Upper lobe of left lung (tissue), 6 donors: ENCODE data around the gene SLC9A7. TPM values are rescaled to one million over a fixed set of nuclear protein-coding genes. Genes with fewer than 3 reads are reported as not detected.
"Not testable (repeated sequence)": the region's sequence is repeated elsewhere in the genome, so short reads cannot be mapped to it uniquely, and the experiment has no call there.

ENCODE experiments used
- ATAC-seq, 2 donors: fragments of 200-7000 bp; cut with Tn5 transposase; one replicate each; pipeline ENCODE4 v1.9.1; 2022; ENCODE audit warnings: mild to moderate bottlenecking in 2 of 2, moderate library complexity in 2 of 2; ENCODE audit not compliant: low FRiP score in 2 of 2
- DNase-seq, 2 donors: peaks; one replicate each; pipeline ENCODE4 v3.0.0-alpha.2; 2019 to 2020
- H3K27ac ChIP-seq, 4 donors: fragments of 200-600 bp; sonication (generic); one replicate each; pipeline ENCODE4 v1.5.1; 2016 to 2019
- H3K27me3 ChIP-seq, 4 donors: fragments of 200-600 bp; sonication (generic); one replicate each; pipeline ENCODE4 v1.5.1; 2017 to 2019
- H3K36me3 ChIP-seq, 4 donors: fragments of 200-600 bp; sonication (generic); one replicate each; pipeline ENCODE4 v1.5.1; 2016 to 2019
- H3K4me1 ChIP-seq, 4 donors: fragments of 200-600 bp; sonication (generic); one replicate each; pipeline ENCODE4 v1.5.1; 2018 to 2019
- H3K4me3 ChIP-seq, 4 donors: fragments of 200-600 bp; sonication (generic); one replicate each; pipeline ENCODE4 v1.5.1; 2017 to 2019; ENCODE audit warnings: mild to moderate bottlenecking in 2 of 4, moderate library complexity in 1 of 4
- H3K9me3 ChIP-seq, 4 donors: fragments of 200-600 bp; sonication (generic); one replicate each; pipeline ENCODE4 v1.5.1; 2018 to 2019
- EP300 ChIP-seq, 4 donors: sonication (generic); formaldehyde crosslinking; IDR thresholded peaks; one replicate each; pipeline ENCODE4 v1.5.1; 2017; ENCODE audit warnings: antibody characterized with exemption in 4 of 4, control low read depth in 2 of 4
- POLR2A ChIP-seq, 4 donors: fragments of 450-650 bp; IDR thresholded peaks; one replicate each; pipeline ENCODE4 v1.5.1; 2016 to 2017; ENCODE audit warnings: antibody characterized with exemption in 4 of 4, mild to moderate bottlenecking in 2 of 4
- POLR2AphosphoS5 ChIP-seq, 2 donors: sonication (generic); formaldehyde crosslinking; IDR thresholded peaks; one replicate each; pipeline ENCODE4 v1.5.1; 2017; ENCODE audit warnings: antibody characterized with exemption in 2 of 2
- WGBS, 2 donors: methylation state at CpG; one replicate each; pipeline ENCODE4 v1.1.5; 2017 to 2018; 5-methylcytosine and 5-hydroxymethylcytosine counted together
- total RNA-seq, 6 donors: library from RNA; depleted of rRNA in 4 of 6; stranded (reverse); fragments of >200 nt in 4 of 6; gene quantifications; one replicate each; pipeline versions ENCODE4 v1.1.0 to v1.2.1, GENCODE V29; 2016 to 2021
- TF ChIP-seq, protein P1 (sequence below), 6 experiments: fragments of 450-650 bp in 4 of 6; fragments of 200-600 bp in 2 of 6; sonication (generic) in 2 of 6; IDR thresholded peaks; one replicate each; pipeline ENCODE4 v1.5.1; 2016 to 2019; ENCODE audit warnings: antibody characterized with exemption in 6 of 6
- donor health status: DM: no; HTN: no; CAD: no; lungs with moderate emphysema.
- donor health status: DM: no; HTN: yes; CAD: no; lungs with severe emphysema.

The SLC9A7 gene
- total RNA-seq, 6 donors from 2014 or later, result 4.6 to 9.0 (median 6.4) TPM

DNA sequence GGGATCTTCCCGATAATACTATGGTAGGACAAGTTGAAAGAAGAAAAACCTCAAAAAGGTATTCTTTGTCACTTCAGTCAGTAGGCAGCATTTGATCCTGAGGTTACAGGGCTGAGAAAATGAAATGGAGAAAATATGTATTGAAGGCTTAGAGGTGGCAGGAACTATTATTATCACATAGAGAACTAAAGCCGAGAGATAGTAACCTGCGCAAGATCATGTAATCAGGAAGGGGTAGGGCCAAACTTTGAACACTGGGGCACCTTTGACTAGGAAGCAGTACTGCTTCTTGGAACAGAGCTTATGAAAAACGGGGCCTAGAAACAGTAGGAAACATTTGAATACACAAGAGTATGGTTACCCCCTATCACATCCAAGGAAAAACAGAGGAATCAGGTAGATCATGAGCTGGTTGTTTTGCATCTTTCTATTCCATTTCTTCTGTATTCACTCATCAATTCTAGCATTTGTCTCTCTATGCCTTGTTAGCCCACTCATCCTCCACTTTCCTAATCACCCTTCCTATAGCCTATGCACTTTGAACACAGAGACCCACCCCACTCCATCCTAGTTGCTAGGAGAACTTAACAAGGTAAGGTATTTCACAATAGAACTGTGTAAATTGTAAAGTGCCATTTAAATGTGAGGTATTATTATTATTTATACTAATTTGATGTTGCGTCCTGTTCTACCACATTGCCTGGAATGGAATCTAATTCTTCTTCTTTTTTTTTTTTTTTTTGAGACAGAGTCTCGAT is 34.6 kb upstream of the SLC9A7 start:
- Histone ChIP-seq H3K27ac (peak overlapping the region in 1 of 4 donors; percentile 48), H3K36me3 (no peaks in the 10 kb centered on the region), H3K4me3 (no peak overlapping the region), H3K27me3 (no peaks in the 10 kb centered on the region), H3K4me1 (peaks cover 0 to 10% (median 3%) of the 10 kb centered on the region in 4 donors), H3K9me3 (no peaks in the 10 kb centered on the region)
- TF ChIP-seq EP300 (IDR thresholded peaks at IDR 0.05), result no peak
- TF ChIP-seq, protein P1, sequence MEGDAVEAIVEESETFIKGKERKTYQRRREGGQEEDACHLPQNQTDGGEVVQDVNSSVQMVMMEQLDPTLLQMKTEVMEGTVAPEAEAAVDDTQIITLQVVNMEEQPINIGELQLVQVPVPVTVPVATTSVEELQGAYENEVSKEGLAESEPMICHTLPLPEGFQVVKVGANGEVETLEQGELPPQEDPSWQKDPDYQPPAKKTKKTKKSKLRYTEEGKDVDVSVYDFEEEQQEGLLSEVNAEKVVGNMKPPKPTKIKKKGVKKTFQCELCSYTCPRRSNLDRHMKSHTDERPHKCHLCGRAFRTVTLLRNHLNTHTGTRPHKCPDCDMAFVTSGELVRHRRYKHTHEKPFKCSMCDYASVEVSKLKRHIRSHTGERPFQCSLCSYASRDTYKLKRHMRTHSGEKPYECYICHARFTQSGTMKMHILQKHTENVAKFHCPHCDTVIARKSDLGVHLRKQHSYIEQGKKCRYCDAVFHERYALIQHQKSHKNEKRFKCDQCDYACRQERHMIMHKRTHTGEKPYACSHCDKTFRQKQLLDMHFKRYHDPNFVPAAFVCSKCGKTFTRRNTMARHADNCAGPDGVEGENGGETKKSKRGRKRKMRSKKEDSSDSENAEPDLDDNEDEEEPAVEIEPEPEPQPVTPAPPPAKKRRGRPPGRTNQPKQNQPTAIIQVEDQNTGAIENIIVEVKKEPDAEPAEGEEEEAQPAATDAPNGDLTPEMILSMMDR (IDR thresholded peaks at IDR 0.05), result no peak
- TF ChIP-seq POLR2A (IDR thresholded peaks at IDR 0.05), result no peak
- TF ChIP-seq POLR2AphosphoS5 (IDR thresholded peaks at IDR 0.05), result no peak
- ATAC-seq (no peak), DNase-seq (no peak)
- 58 to 61% methylated on average over 6 of the region's 6 CpGs for WGBS, 2 donors

DNA sequence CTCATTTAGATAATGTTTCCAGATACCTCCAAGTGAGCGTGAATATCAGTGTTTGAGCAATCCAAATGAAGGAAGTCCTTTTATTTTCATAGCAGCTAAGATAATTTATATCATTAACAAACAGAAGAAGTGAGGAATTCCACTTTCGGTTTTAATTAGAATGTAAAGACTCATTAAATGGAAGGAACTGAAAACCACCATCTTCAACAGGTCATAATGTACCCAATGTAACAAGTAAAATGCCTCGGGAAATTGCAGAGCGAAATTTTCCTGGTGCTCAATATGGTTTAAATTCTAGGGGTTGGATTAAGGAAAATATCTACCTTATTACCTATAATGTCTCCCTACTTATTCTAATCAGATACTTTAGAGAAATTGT is 33.9 kb upstream of the SLC9A7 start:
- TF ChIP-seq POLR2A (IDR thresholded peaks at IDR 0.05), result no peak
- TF ChIP-seq POLR2AphosphoS5 (IDR thresholded peaks at IDR 0.05), result no peak
- TF ChIP-seq, protein P1 (IDR thresholded peaks at IDR 0.05), result no peak
- TF ChIP-seq EP300 (IDR thresholded peaks at IDR 0.05), result no peak
- H3K27ac ChIP-seq, result peak overlapping the region in 1 of 4 donors; percentile 48
- peaks cover 0 to 10% (median 3%) of the 10 kb centered on the region in 4 donors for H3K4me1 ChIP-seq
- H3K4me3 ChIP-seq, result no peak overlapping the region
- no peaks in the 10 kb centered on the region for H3K36me3 ChIP-seq
- WGBS, 2 donors, result 51% methylated on average over 4 of the region's 4 CpGs
- DNase-seq (no peak), ATAC-seq (no peak)
- H3K27me3 ChIP-seq, result no peaks in the 10 kb centered on the region
- H3K9me3 ChIP-seq, result no peaks in the 10 kb centered on the region

DNA sequence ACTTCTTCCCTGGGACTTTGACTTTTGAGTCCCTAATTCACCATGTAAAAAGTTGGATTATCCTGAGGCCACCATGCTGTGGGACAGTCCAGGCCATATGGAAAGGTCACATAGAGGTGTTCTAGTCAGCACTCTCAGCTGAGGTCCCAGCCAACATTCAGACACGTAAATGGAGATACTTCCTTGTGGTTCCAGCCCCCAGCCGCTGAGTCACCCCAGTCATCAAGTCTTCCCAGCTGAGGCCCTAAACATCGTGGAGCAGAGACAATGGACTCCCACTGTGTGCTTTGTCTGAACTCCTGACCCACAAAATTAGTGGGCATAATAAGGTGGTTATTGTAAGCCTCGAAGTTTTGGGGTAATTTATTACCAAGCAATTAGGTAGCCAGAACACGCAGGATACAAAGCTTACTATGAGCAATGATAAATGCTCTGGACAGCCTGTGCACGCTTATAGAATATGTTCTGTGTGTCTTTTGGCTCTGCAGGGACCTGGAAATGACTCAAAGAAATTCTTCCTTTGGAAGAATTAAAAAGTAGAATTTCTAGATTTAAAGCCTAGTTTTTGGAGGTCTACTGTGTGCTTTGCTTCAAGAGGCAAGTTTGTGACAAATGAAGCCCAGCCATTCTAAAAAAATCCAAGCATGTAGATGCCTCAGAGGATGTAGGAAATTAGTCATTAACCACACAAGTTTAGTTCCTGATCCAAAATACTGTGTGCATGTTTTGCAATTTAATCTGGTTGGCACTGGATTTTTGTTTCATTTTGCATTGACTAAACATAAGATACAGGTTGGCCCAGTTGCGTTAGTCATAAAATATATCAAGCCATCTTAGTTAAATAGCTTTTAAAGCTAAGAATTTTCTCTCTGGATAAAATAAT is 33.2 kb upstream of the SLC9A7 start:
- Histone ChIP-seq H3K4me3 (no peak overlapping the region), H3K9me3 (no peaks in the 10 kb centered on the region), H3K27ac (peak overlapping the region; percentile 0 to 56 (median 42)), H3K27me3 (no peaks in the 10 kb centered on the region), H3K36me3 (no peaks in the 10 kb centered on the region), H3K4me1 (peaks cover 0 to 10% (median 3%) of the 10 kb centered on the region in 4 donors)
- 35 to 51% methylated on average over 5 to 7 of the region's 7 CpGs for WGBS, 2 donors
- ATAC-seq, result peak in 1 of 2 donors; percentile 77
- peak in 1 of 2 donors; percentile 42 for DNase-seq
- TF ChIP-seq POLR2AphosphoS5 (IDR thresholded peaks at IDR 0.05) (no peak), EP300 (IDR thresholded peaks at IDR 0.05) (no peak), POLR2A (IDR thresholded peaks at IDR 0.05) (no peak)
- TF ChIP-seq, protein P1 (IDR thresholded peaks at IDR 0.05), result no peak

DNA sequence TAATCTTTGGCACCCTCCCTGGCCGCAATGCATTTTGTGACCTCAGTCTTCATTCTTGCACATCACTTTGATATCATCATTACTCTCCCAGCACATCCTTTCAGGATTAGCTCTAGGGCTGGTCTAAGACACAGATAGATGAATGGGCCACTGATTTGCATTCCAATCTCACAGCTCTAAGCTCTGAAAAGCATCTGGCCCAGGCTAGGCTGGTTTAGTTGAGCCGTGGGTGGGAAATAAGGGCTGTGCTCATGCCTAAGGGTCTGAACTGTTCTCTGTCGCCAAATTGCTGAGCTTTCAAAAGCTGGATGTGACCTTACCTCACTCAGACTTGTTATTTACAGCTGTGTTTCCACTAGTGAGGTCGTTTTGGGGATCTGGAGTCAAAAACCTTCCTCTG is 30.0 kb upstream of the SLC9A7 start:
- TF ChIP-seq POLR2AphosphoS5 (IDR thresholded peaks at IDR 0.05), result no peak
- TF ChIP-seq, protein P1 (IDR thresholded peaks at IDR 0.05), result no peak
- TF ChIP-seq POLR2A (IDR thresholded peaks at IDR 0.05), result no peak
- no peak for TF ChIP-seq EP300 (IDR thresholded peaks at IDR 0.05)
- DNase-seq (no peak), ATAC-seq (no peak)
- H3K36me3 ChIP-seq, result no peaks in the 10 kb centered on the region
- H3K4me3 ChIP-seq, result no peak overlapping the region
- H3K27me3 ChIP-seq, result no peaks in the 10 kb centered on the region
- H3K4me1 ChIP-seq, result peaks cover 0 to 10% (median 3%) of the 10 kb centered on the region in 4 donors
- H3K9me3 ChIP-seq, result no peaks in the 10 kb centered on the region
- 59 to 65% methylated on average over 2 to 4 of the region's 4 CpGs for whole genome bisulfite sequencing, 2 donors
- H3K27ac ChIP-seq, result no peak overlapping the region

DNA sequence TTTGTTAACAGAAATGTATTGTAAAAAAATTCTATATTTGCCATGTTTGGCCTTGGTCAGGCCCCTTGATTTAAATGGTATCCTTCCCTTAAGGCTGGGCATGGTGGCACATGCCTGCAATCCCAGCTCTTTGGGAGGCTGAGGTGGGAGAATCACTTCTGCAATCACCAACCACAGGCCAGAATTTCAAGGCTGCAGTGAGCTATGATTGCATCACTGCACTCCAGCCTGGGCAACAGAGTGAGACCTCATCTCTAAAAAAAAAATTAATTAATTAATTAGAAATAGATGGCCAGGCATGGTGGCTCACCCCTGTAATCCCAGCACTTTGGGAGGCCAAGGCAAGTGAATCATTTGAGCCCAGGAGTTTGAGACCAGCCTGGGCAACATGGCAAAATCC is 25.5 kb upstream of the SLC9A7 start:
- not testable (repeated sequence) for H3K36me3 ChIP-seq, H3K9me3 ChIP-seq, H3K4me1 ChIP-seq, H3K4me3 ChIP-seq, H3K27ac ChIP-seq, H3K27me3 ChIP-seq, DNase-seq, ATAC-seq
